ENCODE data around the gene UCP3. TPM values are rescaled to one million over a fixed set of nuclear protein-coding genes. Genes with fewer than 3 reads are reported as not detected.

The UCP3 gene
- total RNA-seq, 6 experiments from 2014 or later: 0.10 to 0.62 (median 0.39) TPM

- no peaks in the 10 kb centered on the region for H3K9me3 Mint-ChIP-seq
- H3K4me1 Mint-ChIP-seq (ENCODE audit: low read depth): peaks cover 8% of the 10 kb centered on the region
- DNase-seq: no peak
- no peak overlapping the region for H3K4me3 Mint-ChIP-seq
- no peak for TF ChIP-seq CTCF (IDR thresholded peaks at IDR 0.05)
- no peak overlapping the region for H3K27ac Mint-ChIP-seq
- no peaks in the 10 kb centered on the region; the same call in 1 of the 2 replicates for H3K36me3 Mint-ChIP-seq (ENCODE audit: low read depth)
- peaks cover 2% of the 10 kb centered on the region; the same call in 1 of the 2 replicates for H3K27me3 Mint-ChIP-seq (ENCODE audit: insufficient read depth)
Measured at GRCh38 chr11:73971175-73971719, 37.6 kb downstream of the UCP3 start.

GRCh38 chr11:73969991-73970800 lies 38.7 kb downstream of the UCP3 start:
- H3K27me3 Mint-ChIP-seq (ENCODE audit: insufficient read depth): peaks cover 2% of the 10 kb centered on the region; the same call in 1 of the 2 replicates
- no peaks in the 10 kb centered on the region for H3K9me3 Mint-ChIP-seq
- no peak overlapping the region for H3K4me3 Mint-ChIP-seq
- no peaks in the 10 kb centered on the region; the same call in 1 of the 2 replicates for H3K36me3 Mint-ChIP-seq (ENCODE audit: low read depth)
- H3K4me1 Mint-ChIP-seq (ENCODE audit: low read depth): peaks cover 10% of the 10 kb centered on the region
- H3K27ac Mint-ChIP-seq: no peak overlapping the region
- DNase-seq: no peak
- TF ChIP-seq CTCF (IDR thresholded peaks at IDR 0.05): no peak

- Mint-ChIP-seq H3K4me3 (no peak overlapping the region), H3K27me3 (ENCODE audit: insufficient read depth) (peaks cover 2% of the 10 kb centered on the region; the same call in 1 of the 2 replicates), H3K4me1 (ENCODE audit: low read depth) (peaks cover 19% of the 10 kb centered on the region), H3K27ac (no peak overlapping the region), H3K36me3 (ENCODE audit: low read depth) (no peaks in the 10 kb centered on the region), H3K9me3 (no peaks in the 10 kb centered on the region)
- no peak for DNase-seq
- TF ChIP-seq CTCF (IDR thresholded peaks at IDR 0.05): no peak
Measured at GRCh38 chr11:73969091-73969490, 39.8 kb downstream of the UCP3 start.

- Mint-ChIP-seq H3K27me3 (ENCODE audit: insufficient read depth) (peaks cover 2% of the 10 kb centered on the region; the same call in 1 of the 2 replicates), H3K4me1 (ENCODE audit: low read depth) (peaks cover 17% of the 10 kb centered on the region), H3K4me3 (no peak overlapping the region), H3K9me3 (no peaks in the 10 kb centered on the region), H3K36me3 (ENCODE audit: low read depth) (no peaks in the 10 kb centered on the region), H3K27ac (no peak overlapping the region)
- no peak for DNase-seq
- TF ChIP-seq CTCF (IDR thresholded peaks at IDR 0.05): no peak
Measured at GRCh38 chr11:73968356-73968966, 40.4 kb downstream of the UCP3 start.

GRCh38 chr11:73965764-73966121 lies 43.1 kb downstream of the UCP3 start:
- no peak overlapping the region for H3K27ac Mint-ChIP-seq
- no peak for DNase-seq
- no peaks in the 10 kb centered on the region for H3K9me3 Mint-ChIP-seq
- H3K4me1 Mint-ChIP-seq (ENCODE audit: low read depth): peaks cover 25% of the 10 kb centered on the region
- TF ChIP-seq CTCF (IDR thresholded peaks at IDR 0.05): no peak
- no peaks in the 10 kb centered on the region for H3K36me3 Mint-ChIP-seq (ENCODE audit: low read depth)
- H3K27me3 Mint-ChIP-seq (ENCODE audit: insufficient read depth): peaks cover 2% of the 10 kb centered on the region; the same call in 1 of the 2 replicates
- no peak overlapping the region for H3K4me3 Mint-ChIP-seq
